A549 (cell line): ENCODE results near the gene IMPA2. TPM values are rescaled to one million over a fixed set of nuclear protein-coding genes. Genes with fewer than 3 reads are reported as not detected.

Experiments used
- ATAC-seq, 2 experiments: fragments of 200-7000 bp in 1 of 2; fragments of >200 bp in 1 of 2; cut with Nextera tagmentation in 1 of 2; cut with Tn5 transposase in 1 of 2; 3 replicates each; pipeline versions ENCODE4 v1.8.0 to v1.9.1; 2018 to 2020; ENCODE audit warnings: mild to moderate bottlenecking in 1 of 2, moderate library complexity in 1 of 2
- CTCF ChIA-PET: fragments of 300-600 bp; sonication (Branson Sonifier 250); formaldehyde crosslinking; extraction: SDS; loops from one replicate; lab custom pipeline; 2021; ENCODE audit warnings: antibody characterized with exemption, inconsistent platforms; lab: Yijun Ruan, JAX
- POLR2A ChIA-PET: fragments of 350-600 bp; formaldehyde crosslinking; extraction: SDS; loops from one replicate; lab custom pipeline; 2021; ENCODE audit warnings: antibody characterized with exemption, inconsistent platforms; lab: Yijun Ruan, JAX
- DNase-seq, 2 experiments: peaks; one replicate each; pipeline versions ENCODE4 v3.0.0 to v3.0.0-alpha.2; 2011 to 2016; ENCODE audit warnings: low read depth in 1 of 2, low spot score in 1 of 2
- FAIRE-seq: peaks from 2 replicates; lab custom pipeline; 2011; peaks lifted over from hg19 to GRCh38; lab: Jason Lieb, UNC
- H3K27ac ChIP-seq, 2 experiments: fragments of >200 bp; sonication (Bioruptor Twin); formaldehyde crosslinking; 3 replicates each; pipeline ENCODE4 v1.5.1; 2016 to 2017
- H3K4me1 ChIP-seq: fragments of >200 bp; sonication (Bioruptor Twin); formaldehyde crosslinking; 3 replicates; pipeline ENCODE4 v1.6.1; 2016
- H3K4me2 ChIP-seq: fragments of >200 bp; sonication (Bioruptor Twin); formaldehyde crosslinking; 3 replicates; pipeline ENCODE4 v1.6.1; 2016
- H3K4me3 ChIP-seq: fragments of >200 bp; sonication (Bioruptor Twin); formaldehyde crosslinking; 3 replicates; pipeline ENCODE4 v1.5.1; 2016
- H3K9me3 ChIP-seq: fragments of >200 bp; sonication (Bioruptor Twin); formaldehyde crosslinking; 3 replicates; pipeline ENCODE4 v1.6.1; 2016
- BCL3 ChIP-seq: fragments of >200 bp; sonication (Bioruptor Twin); formaldehyde crosslinking; IDR thresholded peaks from 3 replicates; pipeline ENCODE4 v1.6.1; 2016
- CBX2 ChIP-seq: fragments of 200-600 bp; sonication (generic); IDR thresholded peaks from 2 replicates; pipeline ENCODE4 v1.6.1; 2016; ENCODE audit warnings: low read depth, mild to moderate bottlenecking, borderline replicate concordance
- CTCF ChIP-seq: fragments of >200 bp; sonication (Bioruptor Twin); formaldehyde crosslinking; IDR thresholded peaks from 3 replicates; pipeline ENCODE4 v1.5.1; 2016
- EP300 ChIP-seq, 2 experiments: fragments of >200 bp; sonication (Bioruptor Twin); formaldehyde crosslinking; IDR thresholded peaks; 2 replicates in 1 of 2; 3 replicates in 1 of 2; pipeline ENCODE4 v1.6.1; 2016 to 2017
- FOSL2 ChIP-seq, 2 experiments: fragments of 450-650 bp in 1 of 2; fragments of >200 bp in 1 of 2; sonication (Bioruptor Twin) in 1 of 2; formaldehyde crosslinking; IDR thresholded peaks; 2 replicates each; pipeline versions ENCODE4 v1.5.0 to v1.6.1; 2016 to 2020; ENCODE audit warnings: mild to moderate bottlenecking in 1 of 2, moderate library complexity in 1 of 2
- HMGXB4 ChIP-seq: fragments of 250-450 bp; sonication (Bioruptor Pico); IDR thresholded peaks from 2 replicates; pipeline ENCODE4 v1.5.0; 2021; ENCODE audit warnings: mild to moderate bottlenecking, moderate library complexity, borderline replicate concordance
- HOXA7 ChIP-seq: fragments of 250-450 bp; sonication (Bioruptor Pico); IDR thresholded peaks from 2 replicates; pipeline ENCODE4 v1.5.0; 2020; ENCODE audit warnings: mild to moderate bottlenecking, moderate library complexity
- HOXB13 ChIP-seq: fragments of 250-450 bp; sonication (Bioruptor Pico); IDR thresholded peaks from 2 replicates; pipeline ENCODE4 v1.5.0; 2020; ENCODE audit warnings: low read depth, mild to moderate bottlenecking, moderate library complexity
- MAX ChIP-seq: IDR thresholded peaks from 2 replicates; pipeline ENCODE4 v1.6.1; 2012
- NFE2L2 ChIP-seq: fragments of 150-350 bp; conservative IDR thresholded peaks from 2 replicates; pipeline ENCODE4 v1.6.1; 2014; ENCODE audit warnings: low read length
- NPAS2 ChIP-seq: fragments of 250-450 bp; sonication (Bioruptor Pico); IDR thresholded peaks from 2 replicates; pipeline ENCODE4 v1.8.0; 2022; ENCODE audit warnings: mild to moderate bottlenecking, moderate library complexity, borderline replicate concordance
- PBX3 ChIP-seq: IDR thresholded peaks from 2 replicates; pipeline ENCODE4 v1.6.1; 2012
- PHF8 ChIP-seq: fragments of 200-600 bp; sonication (generic); IDR thresholded peaks from 2 replicates; pipeline ENCODE4 v1.6.1; 2016; ENCODE audit warnings: low read depth, mild to moderate bottlenecking, antibody characterized with exemption, moderate library complexity, borderline replicate concordance
- POLR2A ChIP-seq: IDR thresholded peaks from 2 replicates; pipeline ENCODE4 v1.6.1; 2012; ENCODE audit warnings: mild to moderate bottlenecking, low read length
- RCOR1 ChIP-seq: fragments of 150-350 bp; IDR thresholded peaks from 2 replicates; pipeline ENCODE4 v1.6.1; 2014; ENCODE audit warnings: antibody characterized with exemption, low read length, low read depth
- REST ChIP-seq: fragments of 200-600 bp; sonication (generic); IDR thresholded peaks from 2 replicates; pipeline ENCODE4 v1.6.1; 2016; ENCODE audit warnings: antibody characterized with exemption, mild to moderate bottlenecking, moderate library complexity
- SREBF2 ChIP-seq: fragments of 450-650 bp; IDR thresholded peaks from 2 replicates; pipeline ENCODE4 v1.6.1; 2014; ENCODE audit warnings: mild to moderate bottlenecking, moderate library complexity
- TFCP2L1 ChIP-seq: fragments of 250-450 bp; sonication (Bioruptor Pico); IDR thresholded peaks from 2 replicates; pipeline ENCODE4 v1.5.0; 2021; ENCODE audit warnings: mild to moderate bottlenecking
- TP53 ChIP-seq: fragments of 250-450 bp; sonication (Bioruptor Pico); IDR thresholded peaks from 2 replicates; pipeline ENCODE4 v1.5.0; 2021; ENCODE audit warnings: mild to moderate bottlenecking, moderate library complexity
- ZC3H11A ChIP-seq: fragments of 450-650 bp; IDR thresholded peaks from 2 replicates; pipeline ENCODE4 v1.6.1; 2014; ENCODE audit warnings: antibody characterized with exemption, mild to moderate bottlenecking
- ZSCAN20 ChIP-seq: fragments of 250-450 bp; sonication (Bioruptor Pico); IDR thresholded peaks from 2 replicates; pipeline ENCODE4 v1.8.0; 2022; ENCODE audit warnings: mild to moderate bottlenecking, moderate library complexity
- WGBS: methylation state at CpG from one replicate; pipeline ENCODE4 v1.1.6; 2017; ENCODE audit errors: missing lambda C conversion rate; 5-methylcytosine and 5-hydroxymethylcytosine counted together
- polyA plus RNA-seq, 4 experiments: library from polyadenylated mRNA; depleted of rRNA in 3 of 4; stranded (reverse); fragments of >200 nt; fragmentation: RNase III in 1 of 4; extraction: RNeasy Plus Mini Kit Qiagen cat#74134 plus additional on column Dnase treatment in 1 of 4; gene quantifications; 2 replicates in 3 of 4; 3 replicates in 1 of 4; pipeline ENCODE4 v1.2.3, GENCODE V29; 2011 to 2017

Gene IMPA2
- polyA plus RNA-seq, 2 of the 4 experiments (the other 2 are of a cell fraction): 35.1 to 65.3 TPM

GRCh38 chr18:12008842-12009580, 27.7 kb downstream of the IMPA2 start:
- no peak for ATAC-seq
- TF ChIP-seq TP53 (CRISPR knock-in tag) (no peak), HOXB13 (CRISPR knock-in tag) (no peak), RCOR1 (no peak), REST (no peak), SREBF2 (no peak), HOXA7 (CRISPR knock-in tag) (no peak)
- no peak overlapping the region for H3K4me3 ChIP-seq
- DNase-seq: no peak
- H3K4me2 ChIP-seq: no peak overlapping the region
- FAIRE-seq: no peak
- H3K4me1 ChIP-seq: peaks cover 17% of the 10 kb centered on the region
- ChIA-PET POLR2A (no interaction called here), CTCF (interaction anchor here (3.2 kb wide), 1 partner anchor 14 kb away, joined by 11 read pairs; no protein-coding TSS in a partner anchor)
- no peak overlapping the region for H3K27ac ChIP-seq
- 68% methylated on average over 6 of the region's 6 CpGs for WGBS
- H3K9me3 ChIP-seq: no peaks in the 10 kb centered on the region

- Histone ChIP-seq H3K9me3 (no peaks in the 10 kb centered on the region), H3K27ac (no peak overlapping the region), H3K4me2 (no peak overlapping the region), H3K4me1 (peaks cover 17% of the 10 kb centered on the region), H3K4me3 (no peak overlapping the region)
- ChIA-PET POLR2A (no interaction called here), CTCF (interaction anchor here (1.4 to 3.2 kb wide), 4 partner anchors 12 to 71 kb away, joined by 3 to 11 read pairs (median 5); no protein-coding TSS in a partner anchor)
- ATAC-seq: no peak
- FAIRE-seq: no peak
- WGBS: 92% methylated on average over 12 of the region's 12 CpGs
- DNase-seq: no peak
- TF ChIP-seq NFE2L2 (no peak), HMGXB4 (no peak), PBX3 (no peak), POLR2A (no peak), TFCP2L1 (CRISPR knock-in tag) (no peak), ZC3H11A (no peak), MAX (no peak), EP300 (IDR thresholded peaks at IDR 0.05) (no peak)
Observed at GRCh38 chr18:12009581-12010140, 28.4 kb downstream of the IMPA2 start.

GRCh38 chr18:12010187-12010802, 29.0 kb downstream of the IMPA2 start:
- Histone ChIP-seq H3K9me3 (no peaks in the 10 kb centered on the region), H3K4me3 (no peak overlapping the region), H3K4me2 (no peak overlapping the region), H3K27ac (no peak overlapping the region), H3K4me1 (peaks cover 11% of the 10 kb centered on the region)
- CTCF ChIA-PET: interaction anchor here (1.4 to 3.2 kb wide), 4 partner anchors 12 to 72 kb away, joined by 3 to 11 read pairs (median 5); no protein-coding TSS in a partner anchor
- no peak for DNase-seq
- FAIRE-seq: no peak
- POLR2A ChIA-PET: no interaction called here
- 94% methylated on average over 13 of the region's 14 CpGs for WGBS
- ATAC-seq: no peak
- TF ChIP-seq NPAS2 (CRISPR knock-in tag) (no peak), FOSL2 (IDR thresholded peaks at IDR 0.05) (no peak), FOSL2 (CRISPR knock-in tag; IDR thresholded peaks at IDR 0.05) (no peak), BCL3 (no peak), EP300 (IDR thresholded peaks at IDR 0.05) (no peak), ZC3H11A (no peak), CTCF (no peak), TFCP2L1 (CRISPR knock-in tag) (no peak), PHF8 (no peak), RCOR1 (no peak), CBX2 (no peak), ZSCAN20 (CRISPR knock-in tag) (no peak)
